Measurements from ENCODE around the gene RRP36. TPM values are rescaled to one million over a fixed set of nuclear protein-coding genes. Genes with fewer than 3 reads are reported as not detected.

The RRP36 gene
- polyA plus RNA-seq, 1 of the 3 experiments (the other 2 are of a cell fraction): 60.5 TPM

DNA sequence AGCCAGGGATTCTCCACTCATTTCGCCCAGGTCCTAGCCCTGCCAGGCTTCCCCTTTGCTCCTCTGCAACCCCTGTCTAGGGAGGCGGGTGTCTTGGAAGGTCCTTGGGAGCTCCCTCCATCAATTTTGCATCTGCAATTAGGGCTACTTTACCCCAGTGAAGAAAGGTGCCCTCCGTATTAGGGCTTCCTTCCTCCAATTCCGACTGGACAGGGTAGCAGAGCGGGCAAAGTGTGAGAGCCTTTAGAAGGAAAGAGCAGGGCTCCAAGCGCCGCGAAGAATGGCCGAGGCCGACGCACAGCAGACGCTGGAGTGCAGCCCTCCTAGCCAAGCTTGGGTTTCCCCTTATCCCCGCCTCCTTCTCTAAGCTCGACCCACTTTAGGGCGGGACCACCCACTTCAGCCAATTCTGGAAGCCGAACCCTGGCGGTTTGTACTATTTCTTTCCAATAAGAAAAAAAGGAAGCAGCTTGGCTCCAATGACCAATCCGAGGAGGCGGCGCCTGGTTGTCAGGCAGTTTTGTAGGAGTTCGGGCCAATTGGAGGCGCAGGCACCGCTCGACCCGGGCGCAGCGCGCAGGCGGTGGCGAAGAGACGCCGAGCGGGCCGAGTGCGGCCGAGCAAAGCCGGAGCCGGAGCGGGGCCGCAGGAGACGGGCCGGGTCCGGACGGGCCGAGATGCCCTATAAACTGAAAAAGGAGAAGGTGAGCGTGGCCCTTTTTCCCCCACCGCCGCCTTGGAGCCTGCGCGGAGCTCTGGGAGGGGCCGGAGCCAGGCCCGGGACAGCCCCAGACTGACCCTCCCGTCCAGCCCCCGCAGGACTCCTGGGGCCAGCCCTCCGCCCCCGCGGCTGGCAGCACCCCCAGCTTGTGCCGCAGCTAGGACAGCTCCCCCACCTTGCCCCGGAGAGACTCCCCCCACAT, 37.2 kb upstream of the RRP36 start, which contains the start of gene PPP2R5D:
Gene PPP2R5D (plus strand): TSS at position 570 of the 923 bp plus-strand sequence. CDS start 108 bp downstream, at position 678.
- CTCF ChIA-PET: interaction anchor here (0.9 to 1.7 kb wide), 6 partner anchors 19 to 160 kb away, joined by 3 to 4 read pairs (median 4); no protein-coding TSS in a partner anchor
- peak within 1 kb of the TSS; percentile 66 to 93 for H3K27ac ChIP-seq (ENCODE audit: low read depth in 2 of 2, low read length in 1 of 2)
- peak within 1 kb of the TSS; percentile 81 for H2AFZ ChIP-seq (ENCODE audit: low read depth)
- H3K9ac ChIP-seq: peak within 1 kb of the TSS; percentile 79
- no peaks in the 10 kb centered on the region for H3K9me3 ChIP-seq
- peak within 1 kb of the TSS; percentile 90 for H3K4me2 ChIP-seq
- DNase-seq: peak; percentile 94
- peaks cover 7% of the 10 kb centered on the region for H3F3A ChIP-seq (replicated peaks; ENCODE audit: insufficient read depth)
- H3K9me2 ChIP-seq: no peaks in the 10 kb centered on the region
- POLR2A ChIA-PET: interaction anchor here (0.5 to 1.8 kb wide), 17 partner anchors 9 to 731 kb away, joined by 3 to 14 read pairs (median 3); partner anchors contain the start of genes CNPY3, CUL7, KLHDC3 and MEA1
- WGBS (ENCODE audit: low lambda C conversion rate): 2% methylated on average over 30 of the region's 59 CpGs
- peaks cover 3 to 5% of the 10 kb centered on the region in 2 experiments for H3K36me3 ChIP-seq (replicated peaks in 1 of 2; ENCODE audit: control insufficient read depth in 1 of 2, insufficient read depth in 2 of 2, low read length in 1 of 2)
- peak within 1 kb of the TSS; percentile 69 to 70 for H3K4me3 ChIP-seq (ENCODE audit: low read depth in 2 of 2, low read length in 1 of 2)
- H3K4me1 ChIP-seq (ENCODE audit: control insufficient read depth in 1 of 2, insufficient read depth in 2 of 2, low read depth in 1 of 2, low read length in 1 of 2): peaks cover 20 to 24% of the 10 kb centered on the region in 2 experiments; a peak in 3 of 4 replicates
- peaks cover 37% of the 10 kb centered on the region for H3K79me2 ChIP-seq (ENCODE audit: insufficient read depth)
- H3K27me3 ChIP-seq (ENCODE audit: insufficient read depth): no peaks in the 10 kb centered on the region
- no peaks in the 10 kb centered on the region for H4K20me1 ChIP-seq (ENCODE audit: insufficient read depth)
- TF ChIP-seq JUND (IDR thresholded peaks at IDR 0.05) (no peak), FOXJ3 (CRISPR knock-in tag; IDR thresholded peaks at IDR 0.05) (no peak), SIN3A (IDR thresholded peaks at IDR 0.05; ENCODE audit: borderline replicate concordance, low read depth, low read length) (0 out of 2 replicates have a peak, but pooled peaks have one; percentile 22), FOSL2 (IDR thresholded peaks at IDR 0.05; ENCODE audit: borderline replicate concordance, low read depth) (no peak), NFIC (IDR thresholded peaks at IDR 0.05; ENCODE audit: borderline replicate concordance) (no peak), GABPA (IDR thresholded peaks at IDR 0.05; ENCODE audit: low read depth) (no peak), YY1 (IDR thresholded peaks at IDR 0.05; ENCODE audit: low read depth) (no peak; the same call in 1 of the 2 replicates), POLR2AphosphoS5 (IDR thresholded peaks at IDR 0.05; ENCODE audit: low read depth, low read length) (peak; percentile 98), EP300 (IDR thresholded peaks at IDR 0.05; ENCODE audit: borderline replicate concordance in 1 of 2, low read depth in 1 of 2, low read length in 1 of 2) (no peak), FOXM1 (IDR thresholded peaks at IDR 0.05; ENCODE audit: low read depth) (no peak), TAF1 (IDR thresholded peaks at IDR 0.05; ENCODE audit: borderline replicate concordance, low read depth, low read length) (peak; percentile 85), ELF1 (IDR thresholded peaks at IDR 0.05) (no peak), RAD21 (IDR thresholded peaks at IDR 0.05; ENCODE audit: low read length) (no peak), TCF12 (IDR thresholded peaks at IDR 0.05) (no peak), MEF2A (IDR thresholded peaks at IDR 0.05; ENCODE audit: borderline replicate concordance, low read depth) (no peak), EZH2phosphoT487 (IDR thresholded peaks at IDR 0.05; ENCODE audit: borderline replicate concordance, low read depth) (no peak), MXI1 (IDR thresholded peaks at IDR 0.05; ENCODE audit: low read depth, low read length) (0 out of 2 replicates have a peak, but pooled peaks have one; percentile 9), NRF1 (IDR thresholded peaks at IDR 0.05; ENCODE audit: low read depth, low read length) (peak; percentile 68), SMC3 (IDR thresholded peaks at IDR 0.05; ENCODE audit: low read depth, low read length) (no peak), RCOR1 (IDR thresholded peaks at IDR 0.05; ENCODE audit: low read length) (no peak), TEAD4 (IDR thresholded peaks at IDR 0.05; ENCODE audit: borderline replicate concordance, insufficient read depth) (no peak)
- TF ChIP-seq, protein P1, sequence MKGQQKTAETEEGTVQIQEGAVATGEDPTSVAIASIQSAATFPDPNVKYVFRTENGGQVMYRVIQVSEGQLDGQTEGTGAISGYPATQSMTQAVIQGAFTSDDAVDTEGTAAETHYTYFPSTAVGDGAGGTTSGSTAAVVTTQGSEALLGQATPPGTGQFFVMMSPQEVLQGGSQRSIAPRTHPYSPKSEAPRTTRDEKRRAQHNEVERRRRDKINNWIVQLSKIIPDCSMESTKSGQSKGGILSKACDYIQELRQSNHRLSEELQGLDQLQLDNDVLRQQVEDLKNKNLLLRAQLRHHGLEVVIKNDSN (IDR thresholded peaks at IDR 0.05; ENCODE audit: borderline replicate concordance, low read depth): no peak
- TF ChIP-seq, protein P2, sequence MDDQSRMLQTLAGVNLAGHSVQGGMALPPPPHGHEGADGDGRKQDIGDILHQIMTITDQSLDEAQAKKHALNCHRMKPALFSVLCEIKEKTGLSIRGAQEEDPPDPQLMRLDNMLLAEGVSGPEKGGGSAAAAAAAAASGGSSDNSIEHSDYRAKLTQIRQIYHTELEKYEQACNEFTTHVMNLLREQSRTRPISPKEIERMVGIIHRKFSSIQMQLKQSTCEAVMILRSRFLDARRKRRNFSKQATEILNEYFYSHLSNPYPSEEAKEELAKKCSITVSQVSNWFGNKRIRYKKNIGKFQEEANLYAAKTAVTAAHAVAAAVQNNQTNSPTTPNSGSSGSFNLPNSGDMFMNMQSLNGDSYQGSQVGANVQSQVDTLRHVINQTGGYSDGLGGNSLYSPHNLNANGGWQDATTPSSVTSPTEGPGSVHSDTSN (IDR thresholded peaks at IDR 0.05): 0 out of 2 replicates have a peak, but pooled peaks have one; percentile 2
- TF ChIP-seq, protein P3, sequence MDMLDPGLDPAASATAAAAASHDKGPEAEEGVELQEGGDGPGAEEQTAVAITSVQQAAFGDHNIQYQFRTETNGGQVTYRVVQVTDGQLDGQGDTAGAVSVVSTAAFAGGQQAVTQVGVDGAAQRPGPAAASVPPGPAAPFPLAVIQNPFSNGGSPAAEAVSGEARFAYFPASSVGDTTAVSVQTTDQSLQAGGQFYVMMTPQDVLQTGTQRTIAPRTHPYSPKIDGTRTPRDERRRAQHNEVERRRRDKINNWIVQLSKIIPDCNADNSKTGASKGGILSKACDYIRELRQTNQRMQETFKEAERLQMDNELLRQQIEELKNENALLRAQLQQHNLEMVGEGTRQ (IDR thresholded peaks at IDR 0.05; ENCODE audit: borderline replicate concordance, low read depth, low read length): no peak
- TF ChIP-seq, protein P4, sequence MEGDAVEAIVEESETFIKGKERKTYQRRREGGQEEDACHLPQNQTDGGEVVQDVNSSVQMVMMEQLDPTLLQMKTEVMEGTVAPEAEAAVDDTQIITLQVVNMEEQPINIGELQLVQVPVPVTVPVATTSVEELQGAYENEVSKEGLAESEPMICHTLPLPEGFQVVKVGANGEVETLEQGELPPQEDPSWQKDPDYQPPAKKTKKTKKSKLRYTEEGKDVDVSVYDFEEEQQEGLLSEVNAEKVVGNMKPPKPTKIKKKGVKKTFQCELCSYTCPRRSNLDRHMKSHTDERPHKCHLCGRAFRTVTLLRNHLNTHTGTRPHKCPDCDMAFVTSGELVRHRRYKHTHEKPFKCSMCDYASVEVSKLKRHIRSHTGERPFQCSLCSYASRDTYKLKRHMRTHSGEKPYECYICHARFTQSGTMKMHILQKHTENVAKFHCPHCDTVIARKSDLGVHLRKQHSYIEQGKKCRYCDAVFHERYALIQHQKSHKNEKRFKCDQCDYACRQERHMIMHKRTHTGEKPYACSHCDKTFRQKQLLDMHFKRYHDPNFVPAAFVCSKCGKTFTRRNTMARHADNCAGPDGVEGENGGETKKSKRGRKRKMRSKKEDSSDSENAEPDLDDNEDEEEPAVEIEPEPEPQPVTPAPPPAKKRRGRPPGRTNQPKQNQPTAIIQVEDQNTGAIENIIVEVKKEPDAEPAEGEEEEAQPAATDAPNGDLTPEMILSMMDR (IDR thresholded peaks at IDR 0.05): no peak

Data from SK-N-SH (cell line).